Hypothalamus (tissue), 51 donors: ENCODE results near the gene RRP7A.
"Not testable (repeated sequence)": the region's sequence is repeated elsewhere in the genome, so short reads cannot be mapped to it uniquely, and the experiment has no call there.

Experiments used
- DNase-seq, 51 donors: peaks; one replicate each; lab custom pipeline; 2025; lab: John Stamatoyannopoulos, UW

RRP7A gene, protein sequence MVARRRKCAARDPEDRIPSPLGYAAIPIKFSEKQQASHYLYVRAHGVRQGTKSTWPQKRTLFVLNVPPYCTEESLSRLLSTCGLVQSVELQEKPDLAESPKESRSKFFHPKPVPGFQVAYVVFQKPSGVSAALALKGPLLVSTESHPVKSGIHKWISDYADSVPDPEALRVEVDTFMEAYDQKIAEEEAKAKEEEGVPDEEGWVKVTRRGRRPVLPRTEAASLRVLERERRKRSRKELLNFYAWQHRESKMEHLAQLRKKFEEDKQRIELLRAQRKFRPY

DNA sequence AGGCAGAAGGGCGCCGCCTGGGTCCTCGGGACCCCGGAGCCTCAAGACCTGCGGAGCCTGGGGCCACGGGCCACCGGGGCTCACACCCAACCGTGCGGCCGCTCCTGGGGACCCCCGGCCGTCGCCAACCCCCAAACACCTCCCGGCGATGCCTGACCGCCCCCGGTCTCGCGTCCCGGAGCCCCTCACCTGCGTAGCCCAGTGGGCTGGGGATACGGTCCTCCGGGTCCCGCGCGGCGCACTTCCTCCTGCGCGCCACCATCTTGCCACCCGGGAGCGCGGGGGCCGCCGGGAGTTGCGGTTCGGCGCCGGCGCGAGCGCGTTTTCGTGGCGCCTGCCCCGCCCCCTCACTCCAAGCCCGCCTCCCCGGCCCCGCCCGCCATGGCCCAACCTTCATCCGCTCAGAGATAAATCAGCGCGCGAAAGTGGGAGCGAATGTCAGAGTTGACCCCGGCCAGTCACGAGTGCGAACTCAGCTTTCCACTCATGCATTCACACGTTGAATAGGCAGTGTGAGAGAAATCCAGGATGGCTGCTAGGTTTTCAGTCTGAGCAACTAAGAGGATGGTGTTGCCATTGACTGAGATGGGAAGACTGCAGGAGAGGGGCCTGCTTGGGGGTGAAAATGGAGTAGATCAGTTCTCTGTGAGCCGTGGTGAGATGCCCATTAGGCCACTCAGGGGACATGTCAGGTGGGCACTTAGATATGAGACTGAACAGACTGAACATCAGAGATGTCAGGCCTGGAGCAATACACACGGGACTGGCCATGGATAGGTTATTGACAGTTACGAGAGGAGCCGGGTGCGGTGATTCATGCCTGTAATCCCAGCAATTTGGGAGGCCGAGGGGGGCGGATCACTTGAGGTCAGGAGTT is at the start of gene RRP7A:
TSS of gene RRP7A (minus strand) at position 272 of the 877 bp plus-strand sequence. CDS start at position 262, 10 bp downstream.
- DNase-seq, result peak in 50 of 51 donors; percentile 6 to 95 (median 66)

DNA sequence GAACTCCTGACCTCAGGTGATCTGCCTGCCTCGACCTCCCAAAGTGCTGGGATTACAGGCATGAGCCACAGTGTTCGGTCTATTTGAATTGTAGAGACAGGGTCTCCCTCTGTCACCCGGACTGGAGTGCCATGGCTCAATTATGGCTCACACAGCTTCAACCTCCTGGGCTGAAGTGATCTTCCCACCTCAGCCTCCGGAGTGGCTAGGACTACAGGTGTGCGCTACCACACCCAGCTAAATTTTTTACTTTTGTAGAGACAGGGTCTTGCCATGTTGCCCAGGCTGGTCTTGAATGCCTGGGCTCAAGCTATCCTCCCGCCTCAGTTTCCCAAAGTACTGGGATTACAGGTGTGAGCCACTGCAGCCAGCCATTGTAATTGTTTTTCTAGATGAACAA is 48.4 kb upstream of the RRP7A start:
- DNase-seq, result not testable (repeated sequence)

DNA sequence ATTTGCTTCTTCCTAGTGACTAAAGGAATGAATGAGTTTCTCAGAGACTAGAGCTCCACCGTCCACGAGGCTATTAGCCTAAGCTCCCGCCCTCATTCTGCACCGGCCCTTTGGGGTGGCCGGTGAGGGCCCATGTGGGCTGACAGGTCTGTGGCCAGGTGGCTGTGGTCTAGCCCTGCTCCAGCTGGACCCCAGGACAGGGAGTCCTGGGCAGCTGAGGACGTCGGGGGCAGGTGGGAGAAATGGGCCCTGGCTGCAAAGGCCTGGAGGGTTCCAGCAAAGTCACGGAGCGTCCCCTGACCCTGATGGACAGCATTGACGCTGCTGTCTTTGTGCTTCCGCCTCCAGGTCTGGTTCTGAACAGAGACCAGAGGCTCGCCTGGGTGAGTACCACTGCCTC is 46.4 kb upstream of the RRP7A start:
- no peak for DNase-seq

DNA sequence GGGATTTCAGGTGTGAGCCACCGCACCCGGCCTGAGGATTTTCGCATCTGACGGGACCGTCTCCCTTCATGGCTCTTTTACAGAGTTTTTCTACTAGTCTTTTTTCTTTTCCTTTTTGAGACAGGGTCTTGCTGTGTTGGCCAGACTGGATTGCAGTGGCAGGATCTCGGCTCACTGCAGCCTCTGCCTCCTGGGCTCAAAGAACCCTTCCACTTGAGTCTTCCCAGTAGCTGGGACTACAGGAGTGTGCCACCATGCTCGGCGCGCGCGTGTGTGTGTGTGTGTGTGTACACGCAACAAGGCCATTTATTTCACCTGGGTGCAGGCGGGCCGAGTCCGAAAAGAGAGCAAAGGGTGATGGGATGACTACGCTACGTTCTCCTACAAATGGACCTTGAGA is 45.1 kb upstream of the RRP7A start:
- no peak for DNase-seq

DNA sequence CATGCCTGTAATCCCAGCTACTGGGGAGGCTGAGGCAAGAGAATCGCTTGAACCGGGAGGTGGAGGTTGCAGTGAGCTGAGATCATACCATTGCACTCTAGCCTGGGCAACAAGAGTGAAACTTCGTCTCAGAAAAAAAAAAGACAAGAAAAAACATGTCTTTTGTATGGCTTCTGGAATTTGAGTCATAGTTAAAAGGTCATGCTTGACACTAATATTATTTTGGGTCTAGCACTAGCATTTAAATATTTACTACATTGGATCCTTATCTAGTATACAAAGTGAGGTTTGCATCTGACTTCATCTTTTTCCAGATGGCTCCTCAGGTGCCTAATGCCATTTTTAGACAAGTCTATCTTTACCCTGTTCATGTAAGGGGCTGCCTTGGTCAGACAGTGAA is 44.3 kb upstream of the RRP7A start:
- not testable (repeated sequence) for DNase-seq

DNA sequence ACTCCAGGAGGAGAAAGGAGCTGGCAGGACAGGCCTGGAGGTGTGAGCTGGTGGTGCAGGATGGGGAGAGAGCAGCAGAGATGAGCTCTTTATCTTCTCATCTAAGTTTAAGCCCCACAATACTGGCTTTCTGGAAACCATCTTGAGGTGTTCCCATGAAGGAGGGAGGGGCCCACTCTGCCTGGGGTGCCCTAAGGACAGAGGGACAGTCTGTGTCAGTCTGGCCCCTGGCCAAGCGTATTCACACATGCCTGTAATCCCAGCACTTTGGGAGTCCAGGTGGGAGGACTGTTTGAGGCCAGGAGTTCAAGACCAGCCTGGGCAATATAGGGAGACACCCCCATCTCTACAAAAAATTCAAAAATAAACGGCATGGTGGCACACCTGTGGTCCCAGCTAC is 43.1 kb upstream of the RRP7A start:
- no peak for DNase-seq

DNA sequence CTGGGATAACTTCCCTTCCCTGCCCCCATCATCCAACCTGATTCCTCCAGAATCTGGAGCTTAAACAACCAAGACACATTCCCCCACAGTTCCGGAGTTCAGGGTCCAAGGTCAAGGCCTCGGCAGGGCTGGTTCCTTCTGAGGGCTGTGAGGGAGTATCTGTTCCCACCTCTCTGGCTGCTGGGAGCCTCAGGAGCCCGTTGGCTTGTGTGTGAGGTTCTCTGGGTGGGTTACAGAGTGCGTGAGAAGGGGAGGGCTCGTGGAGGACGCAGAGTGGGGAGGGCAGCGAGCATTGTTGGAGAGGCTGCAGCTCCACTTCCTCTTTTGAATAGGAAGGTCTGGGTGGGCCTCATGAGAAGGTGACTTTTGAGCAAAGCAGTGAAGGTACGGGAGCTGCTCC is 42.7 kb upstream of the RRP7A start:
- no peak for DNase-seq

DNA sequence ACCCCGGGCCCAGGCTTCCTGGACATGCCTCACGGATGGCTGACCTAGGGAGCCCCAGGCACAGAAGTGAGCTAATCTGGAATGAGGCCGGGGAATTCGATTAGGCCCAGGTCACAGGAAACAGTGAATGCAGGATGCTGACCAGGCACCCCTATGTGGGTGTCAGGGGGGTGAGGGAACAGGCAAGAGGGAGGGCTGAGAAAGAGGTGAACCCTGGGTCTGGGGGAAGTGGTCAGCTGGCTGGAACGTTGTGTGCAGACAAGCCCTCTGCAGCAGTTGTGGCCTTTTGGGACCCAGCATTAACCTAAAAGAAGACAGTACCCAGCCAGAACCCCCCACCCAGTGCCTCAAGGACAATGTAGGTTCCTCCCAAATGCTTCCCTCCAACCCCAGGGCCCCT is 42.3 kb upstream of the RRP7A start:
- no peak for DNase-seq

DNA sequence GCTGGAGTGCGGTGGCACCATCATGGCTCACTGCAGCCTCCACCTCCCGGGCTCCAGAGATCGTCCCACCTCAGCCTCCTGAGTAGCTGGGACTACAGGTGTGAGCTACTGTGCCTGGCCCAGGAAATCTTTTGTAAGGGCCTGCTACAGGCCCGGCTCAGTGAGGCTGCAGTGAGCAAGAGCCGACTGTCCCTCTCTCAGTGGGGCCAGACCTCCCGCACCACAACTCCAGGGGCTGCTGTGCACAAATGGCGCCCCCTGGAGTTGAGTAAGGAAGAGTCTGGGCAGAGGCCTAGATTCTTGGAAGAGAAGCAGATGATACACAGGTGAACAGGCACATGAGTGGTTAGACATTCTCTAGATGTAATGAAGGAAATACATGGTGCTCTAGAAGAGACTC is 41.2 kb upstream of the RRP7A start:
- DNase-seq, result peak in 3 of 51 donors; percentile 5 to 12 (median 6)

DNA sequence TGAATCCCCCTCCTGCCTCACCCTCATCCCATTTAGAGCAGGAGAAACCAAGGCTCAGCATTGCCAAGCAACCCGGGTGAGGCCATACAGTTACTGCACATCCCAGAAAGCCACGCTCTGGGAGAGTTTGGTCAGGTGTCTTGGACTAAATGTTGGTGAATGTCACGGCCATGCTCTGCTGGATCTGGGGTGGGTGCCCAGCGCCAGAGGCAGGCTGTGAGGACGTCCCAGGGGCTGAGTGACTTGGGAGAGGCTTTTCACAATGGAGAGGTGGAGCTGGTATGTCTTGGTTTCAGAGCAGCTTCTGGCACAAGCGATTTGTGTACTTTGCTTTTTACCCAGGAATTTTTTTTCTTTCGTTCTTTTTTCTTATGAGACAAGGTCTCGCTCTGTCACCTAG is 40.8 kb upstream of the RRP7A start:
- no peak for DNase-seq

DNA sequence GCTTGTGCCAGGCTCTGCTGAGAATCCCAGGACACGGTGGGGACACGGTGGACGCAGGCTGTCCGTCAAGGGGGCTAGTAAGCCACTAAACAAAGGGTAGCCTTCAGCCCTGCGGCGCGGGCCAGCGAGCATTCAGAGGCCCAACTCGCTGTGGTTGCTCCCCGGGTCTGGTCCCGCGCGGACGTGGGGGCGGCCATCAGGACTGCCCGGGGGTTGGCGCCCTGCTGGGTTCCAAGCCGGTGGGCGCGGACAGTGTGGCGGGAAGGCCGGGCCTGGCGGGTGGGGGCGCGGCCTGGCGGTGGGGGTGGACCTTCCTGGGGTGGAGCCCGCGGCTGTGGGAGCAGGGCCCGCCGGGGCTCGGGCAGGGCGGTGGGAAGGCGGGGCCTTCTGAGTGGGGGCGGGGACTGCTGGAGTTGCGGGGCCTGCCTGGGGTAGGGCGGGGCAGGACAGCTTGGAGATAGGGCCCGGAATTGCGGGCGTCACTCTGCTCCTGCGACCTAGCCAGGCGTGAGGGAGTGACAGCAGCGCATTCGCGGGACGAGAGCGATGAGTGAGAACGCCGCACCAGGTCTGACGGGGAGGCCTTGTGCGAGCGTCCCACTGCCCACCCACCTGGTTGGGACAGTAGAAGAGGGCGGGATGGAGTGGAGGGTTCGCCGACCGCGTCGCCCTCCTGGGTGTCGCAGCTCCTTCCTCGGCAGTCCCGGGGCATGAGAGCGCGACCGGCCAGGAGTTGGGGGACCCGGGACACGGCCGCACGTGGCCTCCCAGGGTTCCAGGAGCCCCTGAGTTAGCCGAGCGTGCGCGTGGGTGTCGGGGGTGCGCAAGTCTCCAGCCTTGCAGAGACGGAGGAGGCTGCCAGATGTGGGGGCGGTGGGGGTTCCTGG is 34.1 kb upstream of the RRP7A start, which contains the start of gene SERHL2:
TSS of gene SERHL2 (plus strand) at position 482 of the 887 bp plus-strand sequence. CDS start at position 547, 65 bp downstream.
- peak in 50 of 51 donors; percentile 10 to 93 (median 62) for DNase-seq

DNA sequence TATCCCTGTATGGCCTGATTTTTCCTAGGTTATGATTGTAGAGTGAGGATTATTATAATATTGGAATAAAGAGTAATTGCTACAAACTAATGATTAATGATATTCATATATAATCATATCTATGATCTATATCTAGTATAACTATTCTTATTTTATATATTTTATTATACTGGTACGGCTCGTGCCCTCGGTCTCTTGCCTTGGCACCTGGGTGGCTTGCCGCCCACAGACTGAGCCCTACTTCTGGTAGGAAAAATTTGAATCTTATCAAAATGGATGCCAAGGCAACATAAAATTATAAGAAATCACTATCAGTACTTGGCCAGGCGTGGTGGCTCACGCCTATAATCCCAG is 32.7 kb upstream of the RRP7A start:
- not testable (repeated sequence) for DNase-seq

DNA sequence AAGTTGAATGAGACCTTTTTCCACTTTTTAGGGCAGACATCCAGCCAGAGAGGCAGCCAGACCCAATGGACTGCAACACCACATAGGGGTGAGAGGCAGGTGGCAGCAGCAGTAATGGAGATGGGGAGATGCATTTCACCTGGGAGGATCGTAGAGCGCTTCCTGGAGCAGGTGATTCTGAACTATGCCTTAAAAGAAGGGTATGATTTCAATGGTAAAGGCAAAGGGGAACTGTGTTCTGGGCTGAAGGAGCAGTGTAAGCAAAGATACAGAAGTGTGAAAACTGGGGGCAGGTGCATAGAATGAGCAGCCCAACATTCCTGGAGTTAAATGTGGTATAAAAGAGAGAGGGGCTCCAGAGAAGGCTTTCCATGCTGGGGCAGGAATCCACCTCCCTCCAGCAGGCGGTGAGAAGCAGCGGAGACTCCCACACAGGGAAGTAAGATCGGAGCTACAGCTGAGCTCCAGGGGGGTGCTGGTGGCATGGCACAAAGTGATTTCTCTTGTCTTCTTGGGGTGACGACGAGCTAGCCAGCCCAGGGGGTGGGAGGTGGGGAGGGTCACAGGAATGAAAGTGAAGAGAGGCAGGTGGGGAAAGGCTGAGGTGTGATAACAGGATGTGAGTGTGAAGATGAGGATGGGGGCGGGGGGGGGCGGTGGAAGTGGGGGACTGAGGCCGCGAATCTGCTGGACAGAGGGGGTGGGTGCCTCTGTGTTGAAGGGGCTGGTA is 29.9 kb upstream of the RRP7A start:
- no peak for DNase-seq

DNA sequence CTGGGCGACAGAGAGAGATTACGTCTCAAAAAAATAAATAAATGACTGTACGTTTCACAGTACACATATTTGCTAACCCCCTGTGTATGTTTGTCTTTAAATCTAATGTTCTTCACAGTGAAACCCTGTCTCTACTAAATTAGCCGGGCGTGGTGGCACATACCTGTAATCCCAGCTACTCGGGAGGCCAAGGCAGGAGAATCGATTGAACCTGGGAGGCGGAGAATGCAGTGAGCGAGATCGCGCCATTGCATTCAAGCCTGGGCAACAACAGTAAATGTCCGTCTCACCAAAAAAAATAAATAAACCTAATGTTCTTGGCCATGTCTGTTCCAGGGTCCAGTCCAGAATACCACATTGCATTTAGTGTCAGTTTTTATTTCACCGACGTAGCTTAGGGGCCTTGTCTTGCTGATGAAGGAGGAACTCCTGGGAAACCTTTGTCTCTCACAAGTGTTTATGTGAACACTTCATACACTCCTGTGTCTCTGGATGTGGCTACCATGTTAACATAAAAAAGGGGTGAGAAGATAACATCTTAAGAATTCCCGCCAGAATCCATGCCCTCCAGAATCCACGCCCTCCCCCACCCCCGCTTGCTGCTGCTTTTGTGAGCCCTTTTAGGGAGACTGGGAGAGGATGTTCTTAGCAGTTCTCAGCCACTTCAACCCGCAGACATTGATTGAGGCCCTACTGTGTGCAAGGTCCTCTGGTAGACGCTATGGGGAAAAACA is 29.2 kb upstream of the RRP7A start:
- DNase-seq, result no peak

DNA sequence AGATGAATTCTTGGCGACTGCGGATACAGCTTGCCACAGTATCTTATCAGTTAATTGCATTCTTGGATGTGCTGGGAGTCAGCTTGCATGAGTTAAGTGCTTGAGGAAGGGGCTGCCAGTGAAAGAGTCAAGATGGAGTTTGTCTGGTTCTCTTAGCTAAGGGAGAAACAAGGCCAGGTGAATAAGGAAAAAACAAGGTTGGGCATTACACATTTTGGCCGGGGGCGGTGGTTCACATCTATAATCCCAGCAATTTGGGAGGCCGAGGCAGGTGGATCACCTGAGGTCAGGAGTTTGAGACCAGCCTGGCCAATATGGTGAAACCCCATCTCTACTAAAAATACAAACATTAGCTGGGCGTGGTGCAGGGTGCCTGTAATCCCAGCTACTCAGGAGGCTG is 28.5 kb upstream of the RRP7A start:
- not testable (repeated sequence) for DNase-seq

DNA sequence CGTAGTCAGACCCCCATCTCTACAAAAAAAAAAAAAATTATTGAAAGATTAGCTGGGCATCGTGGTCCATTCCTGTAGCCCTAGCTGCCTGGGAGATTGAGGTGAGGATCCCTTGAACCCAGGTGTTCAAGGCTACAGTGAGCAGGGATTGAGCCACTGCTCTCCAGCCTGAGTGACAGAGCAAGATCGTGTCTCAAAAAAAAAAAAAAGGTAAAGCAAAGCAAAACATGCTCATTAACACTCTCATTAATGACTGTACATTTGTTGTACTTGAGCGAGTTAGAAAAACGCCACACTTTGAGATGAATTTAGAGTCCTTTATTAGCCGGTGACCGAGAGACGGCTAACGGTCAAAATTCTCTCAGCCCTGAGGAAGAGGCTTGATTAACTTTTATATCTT is 28.0 kb upstream of the RRP7A start:
- no peak for DNase-seq

DNA sequence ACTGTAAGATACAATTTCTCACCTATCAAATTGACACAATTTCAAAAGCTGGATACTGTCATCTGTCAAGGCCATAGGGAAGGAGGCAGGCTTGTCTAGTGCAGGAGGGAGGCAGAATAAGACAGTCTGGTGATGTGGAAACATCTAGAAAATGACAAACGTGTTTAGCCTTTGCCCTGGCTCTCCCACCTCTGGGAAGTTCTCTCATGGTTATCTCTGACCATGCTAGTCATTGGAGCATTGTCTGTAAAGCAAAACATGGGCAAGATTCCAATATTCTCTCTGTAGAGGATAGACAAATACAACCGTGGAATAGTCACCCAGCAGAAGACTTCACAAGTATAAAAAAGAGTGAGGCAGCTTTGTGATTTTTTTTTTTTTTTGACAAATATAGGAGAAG is 25.1 kb upstream of the RRP7A start:
- DNase-seq, result no peak

DNA sequence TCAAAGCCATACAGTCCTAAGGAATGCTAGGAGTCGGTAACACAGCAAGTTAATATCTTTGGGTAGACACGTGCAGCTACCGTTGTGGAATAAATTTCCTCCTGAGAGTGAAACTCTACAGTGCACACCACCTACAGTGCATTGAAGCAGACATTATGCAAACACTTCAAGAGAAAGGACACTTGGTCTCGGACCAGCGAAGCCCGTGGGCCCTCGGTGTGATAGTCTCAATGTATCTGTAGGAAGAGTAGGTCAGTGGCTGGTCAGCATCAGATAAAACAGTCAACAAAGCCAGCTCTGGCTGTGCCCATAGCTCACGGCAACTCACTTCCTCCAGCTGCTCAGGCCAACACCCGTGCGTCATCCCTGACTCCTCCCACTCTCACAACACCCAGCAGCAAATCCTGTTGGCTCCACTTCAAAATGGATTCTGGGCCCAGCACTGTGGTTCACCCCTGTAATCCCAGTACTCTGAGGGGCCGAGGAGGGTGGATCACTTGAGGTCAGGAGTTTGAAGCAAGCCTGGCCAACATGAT is 19.7 kb upstream of the RRP7A start:
- DNase-seq, result not testable (repeated sequence)

DNA sequence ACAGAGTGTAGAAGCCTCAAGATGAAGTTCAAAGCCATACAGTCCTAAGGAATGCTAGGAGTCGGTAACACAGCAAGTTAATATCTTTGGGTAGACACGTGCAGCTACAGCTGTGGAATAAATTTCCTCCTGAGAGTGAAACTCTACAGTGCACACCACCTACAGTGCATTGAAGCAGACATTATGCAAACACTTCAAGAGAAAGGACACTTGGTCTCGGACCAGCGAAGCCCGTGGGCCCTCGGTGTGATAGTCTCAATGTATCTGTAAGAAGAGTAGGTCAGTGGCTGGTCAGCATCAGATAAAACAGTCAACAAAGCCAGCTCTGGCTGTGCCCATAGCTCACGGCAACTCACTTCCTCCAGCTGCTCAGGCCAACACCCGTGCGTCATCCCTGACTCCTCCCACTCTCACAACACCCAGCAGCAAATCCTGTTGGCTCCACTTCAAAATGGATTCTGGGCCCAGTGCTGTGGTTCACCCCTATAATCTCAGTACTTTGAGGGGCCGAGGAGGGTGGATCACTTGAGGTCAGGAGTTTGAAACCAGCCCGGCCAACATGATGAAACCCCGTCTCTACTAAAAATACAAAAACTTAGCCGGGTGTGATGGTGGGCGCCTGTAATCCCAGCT is 17.7 kb upstream of the RRP7A start:
- peak in 1 of 51 donors; percentile 19 for DNase-seq
